ENCODE results near the gene CNTNAP4.

GRCh38 chr16:76278980-76279379, 1.8 kb downstream of the CNTNAP4 start:
- TF ChIP-seq EZH2 (IDR thresholded peaks at IDR 0.05; ENCODE audit: low read length) (no peak), CTCF (optimal IDR thresholded peaks at IDR 0.05 in 1 of 3, IDR thresholded peaks at IDR 0.05 in 1 of 3, conservative IDR thresholded peaks at IDR 0.05 in 1 of 3; ENCODE audit: extremely low read depth in 1 of 3, insufficient read depth in 2 of 3, low read length in 3 of 3) (no peak)

All from keratinocyte (primary cell).